ENCODE results near the gene WIPI1. TPM values are rescaled to one million over a fixed set of nuclear protein-coding genes. Genes with fewer than 3 reads are reported as not detected.

Gene WIPI1
- total and polyA plus RNA-seq, 10 of the 15 experiments (the other 5 are each of a cell fraction or from before 2014, with no cell fraction given) = 6.5 to 44.5 (median 26.2) TPM

- no peak for TF ChIP-seq ZBTB11 (CRISPR knock-in tag; IDR thresholded peaks at IDR 0.05)
- no peak for TF ChIP-seq E2F4 (IDR thresholded peaks at IDR 0.05; ENCODE audit: low read depth, low read length)
- TF ChIP-seq SREBF2 (IDR thresholded peaks at IDR 0.05; ENCODE audit: low read length) = no peak
- TF ChIP-seq ZNF207 (IDR thresholded peaks at IDR 0.05; ENCODE audit: borderline replicate concordance) = no peak
- TF ChIP-seq HDGF (IDR thresholded peaks at IDR 0.05) = no peak
- no peak for TF ChIP-seq E4F1 (IDR thresholded peaks at IDR 0.05; ENCODE audit: borderline replicate concordance, partially characterized antibody)
- TF ChIP-seq SKIL (IDR thresholded peaks at IDR 0.05; ENCODE audit: low read depth, poor library complexity, severe bottlenecking) = no peak
- no peak for TF ChIP-seq HCFC1 (IDR thresholded peaks at IDR 0.05; ENCODE audit: low read length)
- TF ChIP-seq USF1 (IDR thresholded peaks at IDR 0.05; ENCODE audit: borderline replicate concordance, extremely low read length, insufficient read depth, low read depth, low read length) = no peak
These were observed 48.7 kb upstream of the WIPI1 start (continued) for GRCh38 chr17:68505951-68506350.
